T-helper 22 cell (primary cell): ENCODE measurements around the gene RNF212B.
"Not testable (repeated sequence)": the region's sequence is repeated elsewhere in the genome, so short reads cannot be mapped to it uniquely, and the experiment has no call there.

Source experiments
- DNase-seq: peaks from one replicate; pipeline ENCODE4 v3.0.0-alpha.2; 2020; ENCODE audit warnings: low read depth

The RNF212B gene, protein sequence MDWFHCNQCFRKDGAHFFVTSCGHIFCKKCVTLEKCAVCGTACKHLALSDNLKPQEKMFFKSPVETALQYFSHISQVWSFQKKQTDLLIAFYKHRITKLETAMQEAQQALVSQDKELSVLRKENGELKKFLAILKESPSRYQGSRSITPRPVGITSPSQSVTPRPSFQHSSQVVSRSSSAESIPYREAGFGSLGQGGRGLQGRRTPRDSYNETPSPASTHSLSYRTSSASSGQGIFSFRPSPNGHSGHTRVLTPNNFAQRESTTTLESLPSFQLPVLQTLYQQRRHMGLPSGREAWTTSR

GRCh38 chr14:23237772-23238594 lies at the start of gene RNF212B:
Gene RNF212B, plus strand, starts transcription at chr14:23237936. Its CDS starts 2,410 bp downstream, at chr14:23240346.
- peak; percentile 42 for DNase-seq

DNA sequence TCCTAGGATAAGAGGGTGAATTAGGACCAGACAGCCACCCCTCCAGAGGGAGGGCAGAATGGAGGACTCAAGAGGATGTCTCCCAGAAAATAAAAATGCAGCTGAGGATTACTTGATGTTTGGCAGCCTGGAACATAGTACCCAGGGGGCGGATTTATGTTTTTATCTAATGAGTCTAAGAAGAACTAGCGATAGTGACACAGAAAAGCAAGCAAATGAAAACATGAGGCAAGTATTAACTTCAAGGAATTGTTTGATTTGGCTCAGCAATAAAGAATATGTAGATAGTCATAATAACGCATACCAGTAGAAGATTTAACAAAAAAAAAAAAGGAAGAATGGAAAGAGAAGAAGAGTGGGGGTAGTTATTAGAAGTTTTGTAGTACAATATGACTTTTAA lies 44.3 kb upstream of the RNF212B start:
- no peak for DNase-seq

DNA sequence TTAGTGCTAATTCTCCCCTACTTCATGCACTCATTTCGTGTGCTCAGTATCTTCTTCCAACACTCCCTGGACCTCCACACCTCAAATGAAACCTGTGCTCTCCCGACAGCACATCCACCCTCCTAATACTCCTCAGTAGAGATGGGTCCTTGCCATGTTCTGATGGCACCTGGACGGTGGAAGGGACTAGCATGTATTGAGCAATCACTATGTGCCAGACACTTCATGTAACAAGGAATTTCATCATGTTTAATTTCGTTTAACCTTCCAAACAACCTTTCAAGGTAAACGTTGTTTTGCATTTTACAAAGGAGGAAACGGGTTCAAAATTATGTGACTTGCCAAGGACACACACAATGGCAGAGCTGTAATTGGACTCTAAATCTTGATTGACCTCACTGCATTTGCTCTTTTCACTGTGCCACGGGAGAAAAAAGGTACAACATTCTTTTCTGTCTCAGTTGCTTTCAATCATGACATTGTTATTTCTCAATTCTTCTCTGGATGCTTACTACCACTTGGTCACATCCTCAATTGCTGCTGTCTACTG lies 42.1 kb upstream of the RNF212B start:
- DNase-seq, result no peak

- not testable (repeated sequence) for DNase-seq
Observed at GRCh38 chr14:23196487-23196886, 41.2 kb upstream of the RNF212B start.

DNA sequence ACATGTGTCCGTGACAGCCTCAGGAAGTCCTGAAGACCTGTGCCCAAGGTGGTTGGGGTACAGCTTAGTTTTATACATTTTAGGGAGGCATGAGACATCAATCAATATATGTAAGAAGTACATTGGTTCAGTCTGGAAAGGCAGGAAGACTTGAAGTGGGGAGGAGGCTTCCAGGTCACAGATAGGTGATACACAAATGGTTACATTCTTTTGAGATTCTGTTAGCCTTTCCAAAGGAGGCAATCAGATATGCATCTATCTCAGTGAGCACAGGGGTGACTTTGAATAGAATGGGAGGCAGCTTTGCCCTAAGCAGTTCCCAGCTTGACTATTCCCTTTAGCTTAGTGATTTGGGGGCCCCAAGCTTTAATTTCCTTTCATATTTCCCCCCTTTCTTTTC lies 38.6 kb upstream of the RNF212B start:
- DNase-seq, result not testable (repeated sequence)

DNA sequence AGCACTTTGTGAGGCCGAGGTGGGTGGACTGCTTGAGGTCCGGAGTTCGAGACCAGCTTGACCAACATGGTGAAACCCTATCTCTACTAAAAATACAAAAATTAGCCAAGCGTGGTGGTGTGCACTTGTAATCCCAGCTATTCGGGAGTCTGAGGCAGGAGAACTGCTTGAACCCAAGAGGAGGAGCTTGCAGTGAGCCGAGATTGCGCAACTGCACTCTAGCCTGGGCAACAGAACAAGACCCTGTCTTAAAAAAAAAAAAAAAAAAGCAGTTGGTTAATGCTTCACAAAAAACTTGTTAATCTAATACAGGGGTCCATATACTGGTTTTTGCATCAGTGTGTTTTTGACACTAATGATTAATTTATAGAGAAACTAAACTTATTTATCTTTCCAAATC lies 35.7 kb upstream of the RNF212B start:
- no peak for DNase-seq

GRCh38 chr14:23206422-23207145 lies 31.2 kb upstream of the RNF212B start:
- no peak for DNase-seq

GRCh38 chr14:23207146-23207540 lies 30.6 kb upstream of the RNF212B start:
- DNase-seq, result no peak

GRCh38 chr14:23208324-23208723 lies 29.4 kb upstream of the RNF212B start:
- DNase-seq, result no peak

- no peak for DNase-seq
Observed at GRCh38 chr14:23209651-23210423, 27.9 kb upstream of the RNF212B start.

GRCh38 chr14:23215421-23215820 lies 22.3 kb upstream of the RNF212B start:
- DNase-seq, result no peak

- no peak for DNase-seq
Observed at GRCh38 chr14:23217032-23218020, 20.4 kb upstream of the RNF212B start.

- DNase-seq, result no peak
Observed at GRCh38 chr14:23219075-23219474, 18.7 kb upstream of the RNF212B start.

DNA sequence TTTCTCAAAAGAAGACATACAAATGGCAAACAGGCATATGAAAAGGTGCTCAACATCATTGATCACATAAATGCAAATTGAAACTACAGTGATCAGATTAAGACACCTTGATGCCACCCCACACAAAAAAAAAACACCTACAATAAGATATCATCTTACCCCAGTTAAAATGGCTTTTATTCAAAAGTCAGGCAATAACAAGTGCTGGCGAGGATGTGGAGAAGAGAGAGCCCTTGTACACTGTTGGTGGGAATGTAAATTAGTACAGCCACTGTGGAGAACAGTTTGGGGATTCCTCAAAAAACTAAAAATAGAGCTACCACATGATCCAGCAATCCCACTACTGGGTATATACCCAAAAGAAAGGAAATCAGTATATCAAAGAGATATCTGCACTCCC lies 12.8 kb upstream of the RNF212B start:
- not testable (repeated sequence) for DNase-seq

DNA sequence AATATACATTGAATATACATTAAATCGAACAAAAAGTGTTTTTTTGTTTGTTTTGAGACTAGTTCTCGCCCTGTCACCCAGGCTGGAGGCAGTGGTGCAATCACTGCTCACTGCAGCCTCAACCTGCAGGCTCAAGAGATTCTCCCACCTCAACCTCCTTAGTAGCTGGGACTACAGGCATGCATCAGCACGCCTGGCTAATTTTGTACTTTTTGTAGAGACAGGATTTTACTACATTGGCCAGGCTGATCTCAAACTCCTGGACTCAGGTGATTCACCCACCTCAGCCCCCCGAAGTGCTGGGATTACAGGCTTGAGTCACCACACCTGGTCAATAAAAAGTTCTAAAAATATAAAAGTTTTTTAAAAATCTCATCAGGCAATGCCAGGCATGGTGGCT lies 10.2 kb upstream of the RNF212B start:
- no peak for DNase-seq

GRCh38 chr14:23228812-23229211 lies 8.9 kb upstream of the RNF212B start:
- DNase-seq, result no peak

GRCh38 chr14:23232241-23232808 lies 5.4 kb upstream of the RNF212B start:
- DNase-seq, result not testable (repeated sequence)

GRCh38 chr14:23240661-23241060 lies 2.9 kb downstream of the RNF212B start:
- no peak for DNase-seq

DNA sequence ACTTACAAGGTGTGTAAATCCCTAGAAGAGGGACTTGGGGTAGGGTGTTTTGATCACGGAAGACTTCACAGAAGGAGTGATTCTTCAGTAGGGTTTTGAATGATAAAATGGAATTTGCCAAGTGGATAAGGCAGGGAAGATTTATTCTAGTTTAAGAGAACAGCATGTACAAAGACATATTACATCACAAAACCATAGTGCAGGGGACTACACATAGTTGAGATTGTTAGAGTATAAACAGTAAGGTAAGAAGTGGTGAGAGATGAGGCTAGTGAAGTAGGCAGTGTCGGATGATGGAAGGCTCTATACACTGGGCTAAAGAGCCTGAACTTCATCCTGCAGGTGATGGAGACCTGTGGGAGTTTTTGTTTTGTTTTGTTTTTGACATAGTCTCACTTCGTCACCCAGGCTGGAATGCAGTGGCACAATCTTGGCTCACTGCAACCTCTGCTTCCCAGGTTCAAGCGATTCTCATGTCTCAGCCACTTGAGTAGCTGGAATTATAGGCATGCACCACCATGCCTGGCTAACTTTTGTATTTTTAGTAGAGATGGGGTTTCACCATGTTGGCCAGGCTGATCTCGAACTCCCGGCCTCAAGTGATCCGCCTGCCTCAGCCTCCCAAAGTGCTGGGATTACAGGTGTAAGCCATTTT lies 3.5 kb downstream of the RNF212B start:
- not testable (repeated sequence) for DNase-seq
